NCI-H187 (cell line): ENCODE data around the gene LONRF3.
"Not testable (repeated sequence)": the region's sequence is repeated elsewhere in the genome, so short reads cannot be mapped to it uniquely, and the experiment has no call there.

Experiments used
- DNase-seq, 2 experiments: peaks; one replicate each; lab custom pipeline; 2025; lab: John Stamatoyannopoulos, UW

The LONRF3 gene

GRCh38 chrX:118988911-118989310 lies 14.5 kb downstream of the LONRF3 start:
- no peak for DNase-seq

- no peak for DNase-seq
These were observed 15.5 kb downstream of the LONRF3 start for GRCh38 chrX:118989886-118990285.

- no peak for DNase-seq
These were observed 16.3 kb downstream of the LONRF3 start for GRCh38 chrX:118990512-118991227.

GRCh38 chrX:118992441-118993121 lies 18.2 kb downstream of the LONRF3 start:
- not testable (repeated sequence) for DNase-seq

- no peak for DNase-seq
These were observed 29.0 kb downstream of the LONRF3 start for GRCh38 chrX:119003462-119003861.

GRCh38 chrX:119004920-119005524 lies 30.6 kb downstream of the LONRF3 start:
- DNase-seq, result no peak

- DNase-seq, result no peak
These were observed 32.9 kb downstream of the LONRF3 start for GRCh38 chrX:119007189-119007770.

- DNase-seq, result no peak
These were observed 33.8 kb downstream of the LONRF3 start for GRCh38 chrX:119008110-119008744.

- no peak for DNase-seq
These were observed 34.7 kb downstream of the LONRF3 start for GRCh38 chrX:119009071-119009470.

- DNase-seq, result no peak
These were observed 36.1 kb downstream of the LONRF3 start for GRCh38 chrX:119010491-119010890.

GRCh38 chrX:119013164-119013563 lies 38.7 kb downstream of the LONRF3 start:
- DNase-seq, result no peak

GRCh38 chrX:119015407-119016237 lies 41.2 kb downstream of the LONRF3 start:
- no peak for DNase-seq

GRCh38 chrX:119017077-119017476 lies 42.7 kb downstream of the LONRF3 start:
- no peak for DNase-seq

- DNase-seq, result no peak
These were observed 51.5 kb downstream of the LONRF3 start for GRCh38 chrX:119025900-119026299.

- not testable (repeated sequence) for DNase-seq
These were observed 51.9 kb downstream of the LONRF3 start for GRCh38 chrX:119026344-119026743.

GRCh38 chrX:119027960-119028732 lies 53.7 kb downstream of the LONRF3 start:
- DNase-seq, result not testable (repeated sequence)

- DNase-seq, result no peak
These were observed 54.4 kb downstream of the LONRF3 start for GRCh38 chrX:119028733-119029330.

GRCh38 chrX:119029656-119030055 lies 55.2 kb downstream of the LONRF3 start:
- DNase-seq, result not testable (repeated sequence)

- DNase-seq, result no peak
These were observed 56.6 kb downstream of the LONRF3 start for GRCh38 chrX:119030990-119031389.
